T-helper 2 cell treated with Interferon-gamma antibody and Interleukin-4, amounts not matched to agents 5 μg/mL and 100 μg/mL, for 36 hours (primary cell): Measurements from ENCODE around the gene MSTN.

ENCODE experiments used
- DNase-seq: peaks from one replicate; pipeline ENCODE4 v3.0.0; 2021; ENCODE audit warnings: low spot score
- H3K27ac Mint-ChIP-seq: one replicate; pipeline ENCODE4 v1.8.0; 2021; ENCODE audit warnings: mild to moderate bottlenecking, mixed read lengths
- H3K27me3 Mint-ChIP-seq: one replicate; pipeline ENCODE4 v1.8.0; 2021; ENCODE audit warnings: low read depth, mixed read lengths
- H3K36me3 Mint-ChIP-seq: one replicate; pipeline ENCODE4 v1.8.0; 2021; ENCODE audit warnings: low read depth, mixed read lengths
- H3K4me1 Mint-ChIP-seq: one replicate; pipeline ENCODE4 v1.8.0; 2021; ENCODE audit warnings: low read depth, mixed read lengths
- H3K4me3 Mint-ChIP-seq: one replicate; pipeline ENCODE4 v1.8.0; 2022; ENCODE audit warnings: mild to moderate bottlenecking, moderate library complexity, mixed read lengths
- H3K9me3 Mint-ChIP-seq: one replicate; pipeline ENCODE4 v1.8.0; 2021; ENCODE audit warnings: mixed read lengths

The MSTN gene

DNA sequence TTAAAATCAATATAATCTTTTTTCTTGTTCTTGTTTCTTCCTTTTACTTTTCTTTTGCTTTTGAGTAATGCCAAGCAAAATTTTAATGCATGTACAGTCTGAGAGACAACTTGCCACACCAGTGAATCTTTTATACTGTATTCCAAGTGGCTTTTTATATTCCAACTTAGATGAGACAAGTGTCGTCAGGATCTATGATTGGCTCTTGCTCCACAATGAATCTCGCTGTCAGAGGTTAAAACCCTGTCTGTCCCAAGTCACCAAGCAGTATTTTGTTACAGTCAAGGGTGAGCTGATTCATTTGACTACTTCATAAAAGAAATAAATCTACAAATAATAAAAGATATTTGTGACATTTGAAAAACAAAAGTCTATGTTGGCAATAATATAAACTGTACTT lies at the start of gene MSTN:
MSTN (minus strand) TSS at position 129 of the 400 bp plus-strand sequence. CDS start 133 bp downstream, outside the sequence.
- DNase-seq, result no peak
- no peaks in the 10 kb centered on the region for H3K9me3 Mint-ChIP-seq
- H3K4me1 Mint-ChIP-seq, result no peaks in the 10 kb centered on the region
- no peak within 1 kb of the TSS for H3K4me3 Mint-ChIP-seq
- no peaks in the 10 kb centered on the region for H3K36me3 Mint-ChIP-seq
- H3K27ac Mint-ChIP-seq, result no peak within 1 kb of the TSS
- H3K27me3 Mint-ChIP-seq, result peaks cover 11% of the 10 kb centered on the region

DNA sequence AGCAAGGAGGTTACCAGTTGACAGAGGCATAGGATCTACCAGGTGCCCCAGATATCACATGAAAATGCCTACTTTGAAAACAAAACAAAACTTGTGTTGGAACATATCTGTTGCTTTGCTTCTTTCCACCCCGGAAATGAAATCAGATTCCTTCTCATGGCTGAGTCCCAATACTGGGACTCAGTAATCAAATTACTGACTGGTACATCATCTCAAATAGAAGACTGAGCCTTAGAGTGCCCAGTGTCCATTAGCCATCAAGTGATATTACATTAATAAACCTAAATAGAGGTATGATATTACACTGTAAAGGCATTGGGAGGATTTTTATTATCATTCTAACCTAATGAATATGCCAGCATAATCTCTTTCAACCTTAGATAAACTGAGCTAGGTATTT lies 48.6 kb upstream of the MSTN start:
- Mint-ChIP-seq H3K27me3 (peaks cover 3% of the 10 kb centered on the region), H3K9me3 (no peaks in the 10 kb centered on the region), H3K27ac (no peak overlapping the region), H3K4me3 (no peak overlapping the region), H3K36me3 (no peaks in the 10 kb centered on the region), H3K4me1 (no peaks in the 10 kb centered on the region)
- no peak for DNase-seq

DNA sequence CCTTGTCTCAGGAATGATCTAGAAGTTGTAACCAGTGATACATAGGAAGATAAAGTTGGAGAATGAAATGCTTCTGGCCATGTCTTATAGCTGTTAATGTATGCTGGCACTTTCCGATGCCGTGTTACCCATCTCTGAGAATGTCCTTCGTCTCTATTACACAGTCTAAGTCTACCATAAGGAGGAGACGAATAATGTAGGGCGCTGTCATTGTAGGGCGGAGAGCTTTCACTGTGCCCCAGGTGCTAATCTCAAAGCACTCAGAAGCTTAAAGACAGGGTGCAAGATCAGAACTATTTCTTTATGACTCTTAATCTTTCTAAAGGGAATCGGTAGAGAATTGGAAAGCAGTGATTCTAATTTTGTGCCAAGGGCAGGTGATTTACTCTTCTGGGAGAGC lies 48.2 kb upstream of the MSTN start:
- Mint-ChIP-seq H3K4me3 (no peak overlapping the region), H3K27ac (no peak overlapping the region), H3K27me3 (peaks cover 3% of the 10 kb centered on the region)

DNA sequence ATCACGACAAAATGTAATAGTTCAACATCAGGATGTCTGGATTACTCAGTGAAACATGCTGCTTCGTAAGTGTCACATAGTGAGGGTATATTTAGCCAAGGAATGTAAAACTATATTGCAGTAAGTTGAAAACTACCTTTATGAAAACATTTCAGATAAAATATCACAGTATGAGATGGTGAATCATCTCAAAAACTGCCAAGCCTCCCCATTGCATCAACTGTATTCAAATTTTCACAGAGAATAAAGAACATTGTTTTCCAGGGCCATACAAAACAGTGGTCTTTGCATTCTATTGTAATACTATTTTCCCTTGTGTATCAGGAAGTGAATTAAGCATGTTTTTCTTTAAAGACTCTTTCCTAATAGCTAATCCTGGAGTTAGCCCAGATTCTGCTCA lies 47.6 kb upstream of the MSTN start:
- no peaks in the 10 kb centered on the region for H3K4me1 Mint-ChIP-seq
- H3K36me3 Mint-ChIP-seq, result no peaks in the 10 kb centered on the region
- no peak for DNase-seq
- peaks cover 7% of the 10 kb centered on the region for H3K27me3 Mint-ChIP-seq
- no peak overlapping the region for H3K4me3 Mint-ChIP-seq
- no peak overlapping the region for H3K27ac Mint-ChIP-seq
- H3K9me3 Mint-ChIP-seq, result no peaks in the 10 kb centered on the region

More for the DNA sequence above, 48.2 kb upstream of the MSTN start:
- no peaks in the 10 kb centered on the region for H3K4me1 Mint-ChIP-seq
- DNase-seq, result no peak
- no peaks in the 10 kb centered on the region for H3K9me3 Mint-ChIP-seq
- H3K36me3 Mint-ChIP-seq, result no peaks in the 10 kb centered on the region

DNA sequence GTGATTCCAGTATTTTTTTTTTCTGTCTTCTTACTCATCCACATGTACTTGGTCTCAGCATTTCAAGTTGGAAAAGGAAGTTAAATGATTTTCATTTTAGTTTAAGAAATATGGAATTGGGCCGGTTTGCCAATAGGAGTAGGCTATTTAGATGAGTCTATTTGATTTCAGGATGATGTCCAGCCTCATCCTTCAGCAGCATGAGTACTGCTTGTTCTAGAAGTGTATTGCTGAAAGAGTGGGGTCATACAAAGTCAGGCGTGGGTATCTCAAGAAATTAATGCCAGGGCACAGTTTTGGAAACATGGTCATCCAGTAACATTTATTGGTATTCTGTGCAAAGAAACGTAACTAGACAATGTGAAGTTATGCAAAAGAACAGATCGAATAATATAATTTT lies 44.9 kb upstream of the MSTN start:
- Mint-ChIP-seq H3K36me3 (no peaks in the 10 kb centered on the region), H3K9me3 (peaks cover 5% of the 10 kb centered on the region), H3K4me3 (no peak overlapping the region), H3K4me1 (no peaks in the 10 kb centered on the region), H3K27ac (no peak overlapping the region), H3K27me3 (peaks cover 7% of the 10 kb centered on the region)
- DNase-seq, result no peak

DNA sequence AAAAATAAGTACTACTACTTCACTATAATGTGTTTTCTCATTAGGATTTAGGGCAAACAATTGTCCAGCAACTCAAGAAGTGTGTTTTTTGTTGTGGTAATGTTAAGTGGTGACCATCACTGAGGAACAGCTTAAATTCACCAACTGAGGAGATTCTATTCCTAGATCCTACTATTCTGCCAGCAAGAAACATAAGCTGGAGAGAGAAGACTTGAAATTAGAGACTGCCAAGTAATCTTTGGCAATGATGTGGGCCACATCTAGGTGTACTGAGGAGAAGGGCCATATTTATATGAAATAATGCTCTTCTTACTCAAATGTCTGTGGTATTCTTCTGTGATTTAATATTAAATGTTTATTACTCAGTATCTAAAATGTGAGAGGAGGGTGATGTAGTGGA lies 44.3 kb upstream of the MSTN start:
- Mint-ChIP-seq H3K27me3 (peaks cover 7% of the 10 kb centered on the region), H3K27ac (no peak overlapping the region), H3K4me3 (no peak overlapping the region), H3K36me3 (no peaks in the 10 kb centered on the region), H3K9me3 (peaks cover 12% of the 10 kb centered on the region), H3K4me1 (no peaks in the 10 kb centered on the region)
- no peak for DNase-seq

DNA sequence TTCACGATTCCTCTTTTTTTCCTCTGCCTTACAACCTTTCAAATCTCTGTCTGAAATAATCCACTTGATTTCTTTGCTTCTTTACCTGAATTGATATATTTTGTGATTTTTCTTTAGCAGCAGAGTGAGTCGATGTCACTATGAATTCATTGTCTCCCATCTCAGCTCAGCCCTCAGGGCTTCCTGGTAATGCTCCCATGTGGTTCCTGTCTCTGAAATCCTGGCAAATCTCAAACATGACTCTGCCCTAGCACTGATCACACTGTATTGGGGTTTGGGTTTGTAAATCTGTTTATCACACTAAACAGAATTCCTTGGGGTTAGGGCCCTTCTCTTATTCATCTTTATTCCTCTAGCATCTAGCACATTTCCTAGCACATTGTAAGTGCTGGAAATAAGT lies 43.0 kb upstream of the MSTN start:
- H3K4me1 Mint-ChIP-seq, result no peaks in the 10 kb centered on the region
- H3K27me3 Mint-ChIP-seq, result peaks cover 7% of the 10 kb centered on the region
- no peak for DNase-seq
- no peak overlapping the region for H3K4me3 Mint-ChIP-seq
- no peaks in the 10 kb centered on the region for H3K36me3 Mint-ChIP-seq
- H3K27ac Mint-ChIP-seq, result no peak overlapping the region
- H3K9me3 Mint-ChIP-seq, result peaks cover 18% of the 10 kb centered on the region

DNA sequence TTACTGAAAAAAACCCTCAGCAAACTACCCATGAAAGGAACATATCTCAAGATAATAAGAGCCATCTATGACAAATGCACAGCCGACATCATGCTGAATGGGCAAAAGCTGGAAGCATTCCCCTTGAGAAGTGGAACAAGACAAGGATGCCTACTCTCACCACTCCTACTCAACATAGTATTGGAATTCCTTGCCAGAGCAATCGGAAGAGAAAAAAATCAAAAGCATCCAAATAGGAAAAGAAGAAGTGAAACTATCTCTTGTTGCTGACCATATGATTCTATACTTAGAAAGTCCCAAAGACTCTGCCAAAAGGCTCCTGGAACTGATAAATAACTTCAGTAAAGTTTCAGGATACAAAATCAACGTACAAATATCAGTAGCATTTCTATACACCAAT lies 40.6 kb upstream of the MSTN start:
- H3K4me1 Mint-ChIP-seq, result no peaks in the 10 kb centered on the region
- peaks cover 4% of the 10 kb centered on the region for H3K27me3 Mint-ChIP-seq
- no peak overlapping the region for H3K4me3 Mint-ChIP-seq
- no peak for DNase-seq
- H3K36me3 Mint-ChIP-seq, result no peaks in the 10 kb centered on the region
- H3K9me3 Mint-ChIP-seq, result peaks cover 18% of the 10 kb centered on the region
- H3K27ac Mint-ChIP-seq, result no peak overlapping the region

DNA sequence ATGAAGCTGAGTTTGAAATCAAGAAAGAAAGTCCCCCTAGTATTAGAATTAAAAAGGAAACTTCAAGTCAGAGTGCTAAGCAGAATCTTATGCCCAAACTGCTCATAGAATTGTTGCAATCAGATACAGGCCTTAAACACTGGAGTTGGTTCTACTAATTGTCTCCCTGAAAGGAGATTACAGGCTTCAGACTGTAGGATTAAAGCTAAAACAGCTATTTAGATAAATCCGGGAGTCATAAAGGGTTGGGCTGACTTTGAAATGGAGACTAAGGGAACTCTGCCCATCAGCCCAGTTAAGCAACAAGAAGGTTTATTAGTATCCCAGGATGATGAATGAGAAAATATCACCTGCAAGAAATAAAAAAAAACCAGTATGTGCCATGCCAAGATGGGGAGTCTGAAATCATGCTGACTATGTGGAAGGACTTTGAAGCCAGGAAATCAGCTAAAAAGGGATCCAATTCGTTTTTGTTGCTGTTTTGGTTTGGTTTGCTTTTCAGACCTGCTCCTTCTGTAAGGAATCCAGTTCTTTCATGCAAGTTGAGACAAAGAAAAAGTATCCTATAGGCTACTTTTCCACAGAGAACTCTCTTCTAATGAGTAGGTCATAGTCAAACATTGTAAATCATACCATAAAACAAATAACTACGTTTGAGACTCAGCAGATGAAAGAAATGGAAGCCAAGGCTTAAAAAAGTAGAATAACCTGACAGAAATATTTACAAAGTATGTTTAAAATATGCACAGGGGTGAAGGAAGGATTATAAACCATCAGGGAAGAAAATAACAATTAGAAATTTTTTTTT lies 37.6 kb upstream of the MSTN start:
- Mint-ChIP-seq H3K9me3 (peaks cover 18% of the 10 kb centered on the region), H3K4me3 (no peak overlapping the region), H3K27ac (no peak overlapping the region), H3K27me3 (no peaks in the 10 kb centered on the region), H3K36me3 (no peaks in the 10 kb centered on the region), H3K4me1 (no peaks in the 10 kb centered on the region)
- DNase-seq, result no peak

DNA sequence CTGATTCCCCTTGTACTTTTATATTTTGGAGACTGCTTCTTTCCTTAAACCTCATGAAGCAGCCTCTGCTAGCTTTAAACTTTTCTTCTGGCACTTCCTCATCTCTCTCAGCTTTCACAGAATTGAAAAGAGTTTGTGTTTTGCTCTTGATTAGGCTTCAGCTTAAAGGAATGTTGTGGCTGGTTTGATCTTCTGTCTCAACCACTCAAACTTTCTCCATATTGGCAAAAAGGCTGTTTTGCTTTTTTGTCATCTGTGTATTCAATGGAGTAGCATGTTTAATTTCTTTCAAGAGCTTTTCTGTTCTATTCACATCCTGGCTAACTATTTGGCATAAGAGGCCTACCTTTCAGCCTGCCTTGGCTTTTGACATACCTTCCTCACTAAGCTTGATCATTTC lies 36.3 kb upstream of the MSTN start:
- H3K9me3 Mint-ChIP-seq, result peaks cover 18% of the 10 kb centered on the region
- no peaks in the 10 kb centered on the region for H3K36me3 Mint-ChIP-seq
- no peaks in the 10 kb centered on the region for H3K4me1 Mint-ChIP-seq
- no peak overlapping the region for H3K4me3 Mint-ChIP-seq
- DNase-seq, result no peak
- H3K27ac Mint-ChIP-seq, result no peak overlapping the region
- H3K27me3 Mint-ChIP-seq, result no peaks in the 10 kb centered on the region

DNA sequence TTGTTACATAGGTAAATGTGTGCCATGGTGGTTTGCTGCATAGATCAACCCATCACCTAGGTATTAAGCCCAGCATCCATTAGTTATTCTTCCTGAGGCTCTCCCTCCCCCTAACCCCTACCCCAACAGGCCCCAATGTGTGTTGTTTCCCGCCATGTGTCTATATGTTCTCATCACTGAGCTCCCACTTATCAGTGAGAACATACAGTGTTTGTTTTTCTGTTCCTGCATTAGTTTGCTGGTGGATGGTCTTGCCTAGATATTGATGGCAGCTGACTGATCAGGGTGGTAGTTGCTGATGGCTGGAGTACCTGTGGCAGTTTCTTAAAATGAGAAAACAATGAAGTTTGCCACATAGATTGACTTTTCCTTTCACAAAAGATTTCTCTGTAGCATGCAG lies 34.6 kb upstream of the MSTN start:
- Mint-ChIP-seq H3K4me3 (no peak overlapping the region), H3K4me1 (no peaks in the 10 kb centered on the region)
- DNase-seq, result no peak

DNA sequence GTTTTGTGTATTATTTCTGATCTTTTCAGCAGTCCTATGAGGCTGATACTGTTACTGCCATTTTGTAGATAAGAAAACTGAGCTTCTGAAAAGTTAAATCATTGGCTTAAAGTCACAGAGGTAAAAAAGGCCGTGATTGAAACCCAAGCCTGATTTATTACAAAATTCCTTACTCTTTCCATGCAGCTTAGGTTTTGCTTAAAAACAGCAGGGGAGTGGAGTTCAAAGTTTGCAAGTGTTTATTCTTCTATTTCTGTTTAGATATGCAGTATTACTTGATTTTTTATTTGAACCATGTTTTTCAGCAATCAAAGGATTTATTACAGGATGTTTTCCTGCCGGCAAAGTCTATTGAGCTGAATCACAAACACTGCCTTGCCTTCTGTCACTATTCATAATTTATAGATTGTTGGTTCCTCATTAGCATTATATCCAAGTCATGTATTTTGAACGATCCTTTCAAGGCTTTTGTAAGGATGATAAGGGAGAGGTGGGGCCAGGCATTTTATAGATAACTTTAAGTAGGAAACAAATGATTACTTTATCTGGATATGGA lies 31.9 kb upstream of the MSTN start:
- no peak overlapping the region for H3K4me3 Mint-ChIP-seq
- no peak for DNase-seq

More for the DNA sequence above, 34.6 kb upstream of the MSTN start:
- Mint-ChIP-seq H3K27me3 (no peaks in the 10 kb centered on the region), H3K27ac (no peak overlapping the region), H3K9me3 (peaks cover 10% of the 10 kb centered on the region), H3K36me3 (no peaks in the 10 kb centered on the region)

DNA sequence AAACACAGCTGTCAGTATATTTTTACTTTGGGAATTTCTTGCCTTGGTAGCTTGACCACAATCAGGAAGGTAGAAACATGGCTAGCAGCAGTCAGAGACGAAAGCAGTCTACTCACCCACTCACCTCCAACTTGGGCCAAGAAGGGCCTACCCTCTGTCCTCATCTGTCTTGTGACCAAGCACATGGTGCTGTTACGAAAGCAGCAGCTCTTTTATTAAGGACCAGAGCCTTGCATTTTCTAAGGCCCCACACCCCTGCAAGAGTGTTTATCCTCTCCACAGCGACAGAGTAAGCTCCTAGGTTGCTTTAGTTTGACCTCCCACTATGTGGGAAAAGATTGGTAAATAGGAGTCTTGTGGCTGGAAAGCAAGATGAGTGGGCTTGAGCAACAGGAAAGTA lies 31.3 kb upstream of the MSTN start:
- Mint-ChIP-seq H3K27ac (no peak overlapping the region), H3K27me3 (no peaks in the 10 kb centered on the region), H3K4me3 (no peak overlapping the region), H3K4me1 (no peaks in the 10 kb centered on the region), H3K36me3 (no peaks in the 10 kb centered on the region), H3K9me3 (no peaks in the 10 kb centered on the region)
- no peak for DNase-seq

More for the DNA sequence above, 31.9 kb upstream of the MSTN start:
- H3K27ac Mint-ChIP-seq, result no peak overlapping the region
- no peaks in the 10 kb centered on the region for H3K27me3 Mint-ChIP-seq
- no peaks in the 10 kb centered on the region for H3K4me1 Mint-ChIP-seq
- no peaks in the 10 kb centered on the region for H3K36me3 Mint-ChIP-seq
- no peaks in the 10 kb centered on the region for H3K9me3 Mint-ChIP-seq

DNA sequence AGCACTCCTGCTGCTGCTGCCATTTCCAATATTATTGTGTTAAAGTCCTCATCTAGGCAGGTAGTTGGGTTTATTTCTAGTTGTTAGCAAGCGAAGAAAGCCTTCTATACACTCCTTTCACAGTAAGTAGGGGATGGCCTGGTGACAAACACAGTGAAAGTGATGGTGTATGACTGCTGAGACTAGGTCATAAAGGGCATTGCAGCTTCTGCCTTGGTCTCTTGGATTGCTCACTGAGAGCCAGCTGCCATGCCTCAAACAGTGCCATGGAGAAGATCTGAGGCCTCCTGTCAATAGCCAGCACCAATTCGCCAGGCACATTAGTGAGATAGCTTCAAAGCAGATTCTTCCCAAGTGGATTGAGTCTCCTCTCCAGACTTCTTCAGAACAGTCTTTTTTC lies 27.6 kb upstream of the MSTN start:
- Mint-ChIP-seq H3K27ac (no peak overlapping the region), H3K4me1 (no peaks in the 10 kb centered on the region), H3K4me3 (no peak overlapping the region), H3K9me3 (no peaks in the 10 kb centered on the region), H3K36me3 (no peaks in the 10 kb centered on the region), H3K27me3 (no peaks in the 10 kb centered on the region)
- DNase-seq, result no peak

DNA sequence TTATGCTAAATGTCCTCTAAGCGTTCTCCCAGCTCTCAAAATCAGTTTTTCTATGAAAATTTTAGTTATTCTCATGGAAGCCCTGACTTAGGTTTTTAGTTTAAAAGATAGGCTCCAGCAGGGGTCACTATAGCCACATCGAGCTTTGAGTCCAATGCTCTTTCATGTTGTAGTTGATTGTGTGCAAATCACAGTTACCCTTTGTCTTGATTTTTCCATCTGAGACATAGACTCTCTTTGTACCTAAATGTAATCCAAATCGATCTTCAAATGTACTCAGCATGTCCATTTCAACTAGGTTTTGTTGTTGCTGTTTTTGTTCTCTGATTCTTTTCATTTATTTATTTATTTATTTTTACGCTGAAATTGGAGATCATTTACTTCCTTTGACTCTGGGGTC lies 26.4 kb upstream of the MSTN start:
- no peaks in the 10 kb centered on the region for H3K27me3 Mint-ChIP-seq
- H3K36me3 Mint-ChIP-seq, result no peaks in the 10 kb centered on the region
- H3K9me3 Mint-ChIP-seq, result no peaks in the 10 kb centered on the region
- no peak overlapping the region for H3K27ac Mint-ChIP-seq
- DNase-seq, result no peak
- H3K4me3 Mint-ChIP-seq, result no peak overlapping the region
- H3K4me1 Mint-ChIP-seq, result no peaks in the 10 kb centered on the region
